GM20000 (cell line): ENCODE results near the gene SLC39A5.

Experiments used
- DNase-seq: peaks from one replicate; pipeline ENCODE4 v3.0.0; 2012; ENCODE audit warnings: low spot score
- TF ChIP-seq, protein P1 (sequence below): IDR thresholded peaks from 2 replicates; pipeline ENCODE4 v1.5.1; 2012; ENCODE audit warnings: mild to moderate bottlenecking, control low read depth; ENCODE audit errors: extremely low read depth, missing control alignments

Gene SLC39A5

DNA sequence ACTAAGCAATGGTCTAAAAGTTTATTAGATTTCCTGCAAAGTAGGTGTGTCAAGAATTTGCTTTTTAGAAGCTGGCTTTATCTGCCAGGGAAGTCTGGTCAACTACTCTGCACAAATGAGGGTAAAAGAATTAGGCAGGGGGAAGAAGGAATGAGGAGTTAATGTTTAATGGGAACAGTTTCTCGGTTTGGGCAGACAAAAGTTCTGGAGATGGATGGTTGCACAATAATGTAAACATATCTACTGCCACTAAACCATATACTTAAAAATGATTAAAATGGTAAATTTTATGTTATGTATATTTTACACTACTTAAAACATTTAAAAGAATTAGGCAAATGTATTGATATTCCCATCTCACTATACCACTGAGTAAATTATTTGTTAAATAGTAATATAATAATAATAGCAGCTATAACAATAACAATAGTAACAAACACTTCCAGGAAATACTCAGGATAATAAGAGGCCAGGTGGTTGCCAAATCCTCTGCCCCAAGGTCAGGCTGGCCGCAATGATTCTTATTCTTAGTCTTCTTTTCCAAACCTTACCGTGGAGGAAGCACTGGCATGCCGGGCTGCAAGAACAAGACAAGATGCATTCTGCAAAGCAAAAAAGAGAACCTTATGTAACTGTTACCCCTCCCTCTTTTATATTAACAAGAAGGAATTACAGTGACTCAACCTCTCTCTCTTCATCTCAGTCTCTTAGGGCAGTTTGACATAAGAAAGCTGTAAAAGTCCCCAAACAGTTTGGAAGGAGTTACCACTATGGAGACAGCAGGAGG lies 56.4 kb downstream of the SLC39A5 start:
- no peak for DNase-seq
- TF ChIP-seq, protein P1, sequence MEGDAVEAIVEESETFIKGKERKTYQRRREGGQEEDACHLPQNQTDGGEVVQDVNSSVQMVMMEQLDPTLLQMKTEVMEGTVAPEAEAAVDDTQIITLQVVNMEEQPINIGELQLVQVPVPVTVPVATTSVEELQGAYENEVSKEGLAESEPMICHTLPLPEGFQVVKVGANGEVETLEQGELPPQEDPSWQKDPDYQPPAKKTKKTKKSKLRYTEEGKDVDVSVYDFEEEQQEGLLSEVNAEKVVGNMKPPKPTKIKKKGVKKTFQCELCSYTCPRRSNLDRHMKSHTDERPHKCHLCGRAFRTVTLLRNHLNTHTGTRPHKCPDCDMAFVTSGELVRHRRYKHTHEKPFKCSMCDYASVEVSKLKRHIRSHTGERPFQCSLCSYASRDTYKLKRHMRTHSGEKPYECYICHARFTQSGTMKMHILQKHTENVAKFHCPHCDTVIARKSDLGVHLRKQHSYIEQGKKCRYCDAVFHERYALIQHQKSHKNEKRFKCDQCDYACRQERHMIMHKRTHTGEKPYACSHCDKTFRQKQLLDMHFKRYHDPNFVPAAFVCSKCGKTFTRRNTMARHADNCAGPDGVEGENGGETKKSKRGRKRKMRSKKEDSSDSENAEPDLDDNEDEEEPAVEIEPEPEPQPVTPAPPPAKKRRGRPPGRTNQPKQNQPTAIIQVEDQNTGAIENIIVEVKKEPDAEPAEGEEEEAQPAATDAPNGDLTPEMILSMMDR = no peak
